A673 (cell line): ENCODE data around the gene RBM19. TPM values are rescaled to one million over a fixed set of nuclear protein-coding genes. Genes with fewer than 3 reads are reported as not detected.

ENCODE experiments used
- BruUV-seq: library from RNA; stranded (reverse); fragments of 400-500 nt; replicated peaks from 2 replicates; lab custom pipeline; 2021; lab: Mats Ljungman, UMichigan
- CTCF ChIA-PET: fragments of 300-600 bp; sonication (Branson Sonifier 250); formaldehyde crosslinking; loops from one replicate; lab custom pipeline; 2022; ENCODE audit warnings: antibody characterized with exemption; lab: Charles Lee
- POLR2A ChIA-PET: fragments of 300-600 bp; sonication (Branson Sonifier 250); formaldehyde crosslinking; loops from one replicate; lab custom pipeline; 2022; ENCODE audit warnings: antibody characterized with exemption; ENCODE audit not compliant: low non-redundant PET; lab: Charles Lee
- DNase-seq: peaks from one replicate; pipeline ENCODE4 v3.0.0-alpha.2; 2015; ENCODE audit warnings: low spot score
- H3K27ac ChIP-seq: fragments of 200-600 bp; sonication (generic); 2 replicates; pipeline ENCODE4 v1.5.1; 2016; ENCODE audit warnings: mixed run types, low read depth, mild to moderate bottlenecking, mixed read lengths, antibody characterized with exemption, low read length; ENCODE audit not compliant: poor library complexity, severe bottlenecking
- H3K27me3 ChIP-seq: fragments of 200-600 bp; sonication (generic); replicated peaks from 2 replicates; pipeline ENCODE4 v1.6.1; 2017; ENCODE audit warnings: mixed run types, low read depth, mild to moderate bottlenecking, mixed read lengths, antibody characterized with exemption, low read length; ENCODE audit not compliant: insufficient read depth, poor library complexity
- H3K36me3 ChIP-seq: fragments of 200-600 bp; sonication (generic); 2 replicates; pipeline ENCODE4 v1.6.1; 2016; ENCODE audit warnings: mixed run types, mild to moderate bottlenecking, mixed read lengths, antibody characterized with exemption, low read length; ENCODE audit not compliant: insufficient read depth, poor library complexity, severe bottlenecking
- H3K4me1 ChIP-seq: fragments of 200-600 bp; sonication (generic); 2 replicates; pipeline ENCODE4 v1.6.1; 2017; ENCODE audit warnings: mixed run types, mild to moderate bottlenecking, mixed read lengths, antibody characterized with exemption, low read length; ENCODE audit not compliant: insufficient read depth, poor library complexity, severe bottlenecking
- H3K4me3 ChIP-seq: fragments of 200-600 bp; sonication (generic); 2 replicates; pipeline ENCODE4 v1.5.1; 2016; ENCODE audit warnings: low read depth, mixed run types, mild to moderate bottlenecking, mixed read lengths, low read length; ENCODE audit not compliant: poor library complexity, severe bottlenecking
- H3K9me3 ChIP-seq: fragments of 200-600 bp; sonication (generic); 2 replicates; pipeline ENCODE4 v1.6.1; 2016; ENCODE audit warnings: mixed run types, low read depth, mild to moderate bottlenecking, mixed read lengths, antibody characterized with exemption, low read length; ENCODE audit not compliant: poor library complexity, severe bottlenecking
- EZH2 ChIP-seq: fragments of 200-600 bp; sonication (generic); IDR thresholded peaks from 2 replicates; pipeline ENCODE4 v1.6.1; 2017; ENCODE audit warnings: borderline replicate concordance, low read depth, mild to moderate bottlenecking, mixed read lengths, antibody characterized with exemption, low read length; ENCODE audit not compliant: poor library complexity, severe bottlenecking
- intact Hi-C: fragments of 100-400 bp; cut with micrococcal nuclease; formaldehyde crosslinking; loops from one replicate; pipeline ENCODE4 v1.10.0; 2022; ENCODE audit not compliant: unreplicated experiment
- total RNA-seq: library from RNA; stranded (reverse); gene quantifications from 2 replicates; pipeline ENCODE4 v1.2.3, GENCODE V29; 2021
- TF ChIP-seq, protein P1 (sequence below): fragments of 300-800, 200-600 bp; sonication (generic); conservative IDR thresholded peaks from 2 replicates; pipeline ENCODE4 v1.5.1; 2017; ENCODE audit warnings: low read depth, mild to moderate bottlenecking, antibody characterized with exemption, low read length, moderate library complexity, mixed read lengths

RBM19 gene
- total RNA-seq, 1 experiment from 2014 or later = 47.1 TPM

DNA sequence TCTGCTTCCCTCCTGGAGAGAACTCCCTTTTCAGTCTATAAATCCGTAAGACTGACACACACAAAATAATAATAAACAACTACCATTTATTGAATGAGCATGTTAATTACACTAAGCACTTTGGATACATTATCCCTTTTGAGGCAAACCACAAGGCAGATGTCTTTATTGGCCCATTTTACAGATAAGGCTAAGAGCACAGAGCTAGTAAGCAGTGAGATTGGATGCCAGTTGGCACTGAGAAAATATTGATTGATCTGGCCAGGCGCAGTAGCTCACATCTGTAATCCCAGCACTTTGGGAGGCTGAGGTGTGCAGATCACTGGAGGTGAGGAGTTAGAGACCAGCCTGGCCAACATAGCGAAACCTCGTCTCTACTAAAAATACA, 21.9 kb upstream of the RBM19 start:
- Histone ChIP-seq H3K4me3 (no peak overlapping the region), H3K27me3 (peaks cover 4% of the 10 kb centered on the region), H3K9me3 (no peaks in the 10 kb centered on the region), H3K27ac (no peak overlapping the region), H3K36me3 (no peaks in the 10 kb centered on the region), H3K4me1 (no peaks in the 10 kb centered on the region)
- BruUV-seq = no TSS peak
- no peak for DNase-seq
- POLR2A ChIA-PET = no interaction called here
- TF ChIP-seq, protein P1, sequence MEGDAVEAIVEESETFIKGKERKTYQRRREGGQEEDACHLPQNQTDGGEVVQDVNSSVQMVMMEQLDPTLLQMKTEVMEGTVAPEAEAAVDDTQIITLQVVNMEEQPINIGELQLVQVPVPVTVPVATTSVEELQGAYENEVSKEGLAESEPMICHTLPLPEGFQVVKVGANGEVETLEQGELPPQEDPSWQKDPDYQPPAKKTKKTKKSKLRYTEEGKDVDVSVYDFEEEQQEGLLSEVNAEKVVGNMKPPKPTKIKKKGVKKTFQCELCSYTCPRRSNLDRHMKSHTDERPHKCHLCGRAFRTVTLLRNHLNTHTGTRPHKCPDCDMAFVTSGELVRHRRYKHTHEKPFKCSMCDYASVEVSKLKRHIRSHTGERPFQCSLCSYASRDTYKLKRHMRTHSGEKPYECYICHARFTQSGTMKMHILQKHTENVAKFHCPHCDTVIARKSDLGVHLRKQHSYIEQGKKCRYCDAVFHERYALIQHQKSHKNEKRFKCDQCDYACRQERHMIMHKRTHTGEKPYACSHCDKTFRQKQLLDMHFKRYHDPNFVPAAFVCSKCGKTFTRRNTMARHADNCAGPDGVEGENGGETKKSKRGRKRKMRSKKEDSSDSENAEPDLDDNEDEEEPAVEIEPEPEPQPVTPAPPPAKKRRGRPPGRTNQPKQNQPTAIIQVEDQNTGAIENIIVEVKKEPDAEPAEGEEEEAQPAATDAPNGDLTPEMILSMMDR = no peak
- TF ChIP-seq EZH2 = no peak
- CTCF ChIA-PET = no interaction called here
- intact Hi-C loops = loop anchor here (10.0 kb wide), 2 partner anchors 487 to 677 kb away; no protein-coding TSS in a partner anchor

DNA sequence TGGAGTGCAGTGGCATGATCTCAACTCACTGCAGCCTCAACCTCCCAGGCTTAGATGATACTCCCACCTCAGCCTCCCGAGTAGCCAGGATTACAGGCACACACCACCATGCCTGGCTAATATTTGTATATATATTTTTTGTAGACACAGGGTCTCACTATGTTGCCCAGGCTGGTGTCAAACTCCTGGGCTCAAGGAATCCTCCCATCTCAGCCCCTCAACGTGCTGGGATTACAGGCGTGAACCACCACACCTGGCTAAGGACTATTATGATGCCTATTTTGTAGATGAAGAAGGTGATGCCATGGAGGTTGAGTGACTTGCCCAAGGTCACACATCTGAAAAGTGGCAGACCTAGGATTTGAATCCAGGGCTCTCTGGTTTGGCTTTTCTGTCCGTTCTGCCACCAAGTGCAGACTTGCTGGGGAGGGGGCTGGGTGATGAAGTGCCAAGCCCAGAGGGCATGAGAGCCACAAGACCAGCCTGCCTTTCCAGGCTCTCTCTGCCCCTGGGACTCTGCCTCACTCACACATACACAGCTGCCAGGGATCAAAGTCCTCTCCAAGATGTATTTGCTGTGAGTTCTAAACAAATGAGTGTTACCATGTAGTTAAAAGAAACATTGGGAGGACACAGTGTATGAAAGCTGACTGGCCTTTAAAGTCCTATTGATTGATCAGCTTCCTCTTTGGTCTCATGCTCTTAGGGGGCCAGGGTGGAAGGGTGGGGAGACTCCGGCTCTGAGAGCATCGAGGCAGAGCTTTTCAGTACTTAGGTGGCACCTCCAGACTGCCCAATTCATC, 21.3 kb upstream of the RBM19 start:
- TF ChIP-seq, protein P1 = no peak
- TF ChIP-seq EZH2 = no peak

DNA sequence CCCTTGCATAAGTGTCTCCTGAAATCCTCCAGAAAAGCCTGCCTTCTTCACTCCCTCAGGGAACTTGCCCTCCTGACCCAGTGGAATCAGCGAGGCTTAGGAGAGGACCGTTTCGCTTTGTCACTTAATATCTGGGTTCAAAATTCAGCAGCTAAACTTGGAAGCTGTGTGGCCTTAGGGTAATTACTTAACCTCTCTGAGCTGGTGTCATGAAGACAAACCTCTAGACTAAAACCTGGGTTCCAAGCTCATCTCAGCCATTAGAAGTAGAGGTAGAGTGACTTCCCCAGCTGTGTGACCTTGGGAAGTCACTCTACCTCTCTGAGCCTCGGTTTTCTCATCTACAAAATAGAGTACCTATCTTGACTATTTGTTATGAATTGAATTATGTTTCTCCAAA, 18.3 kb upstream of the RBM19 start:
- Histone ChIP-seq H3K36me3 (no peaks in the 10 kb centered on the region), H3K27ac (no peak overlapping the region), H3K4me3 (no peak overlapping the region), H3K27me3 (peaks cover 4% of the 10 kb centered on the region), H3K9me3 (no peaks in the 10 kb centered on the region), H3K4me1 (no peaks in the 10 kb centered on the region)
- CTCF ChIA-PET = no interaction called here
- BruUV-seq = no TSS peak
- no peak for TF ChIP-seq EZH2
- TF ChIP-seq, protein P1 = no peak
- POLR2A ChIA-PET = no interaction called here
- intact Hi-C loops = loop anchor here (5.0 to 10.0 kb wide), 4 partner anchors 490 to 1933 kb away; no protein-coding TSS in a partner anchor
- DNase-seq = no peak

More for the DNA sequence above, 21.3 kb upstream of the RBM19 start:
- Histone ChIP-seq H3K27me3 (peaks cover 4% of the 10 kb centered on the region), H3K36me3 (no peaks in the 10 kb centered on the region), H3K27ac (no peak overlapping the region), H3K4me3 (no peak overlapping the region), H3K4me1 (no peaks in the 10 kb centered on the region), H3K9me3 (no peaks in the 10 kb centered on the region)
- ChIA-PET CTCF (no interaction called here), POLR2A (no interaction called here)
- DNase-seq = no peak
- no TSS peak for BruUV-seq
- intact Hi-C loops = loop anchor here (10.0 kb wide), 2 partner anchors 487 to 677 kb away; no protein-coding TSS in a partner anchor
